ENCODE data around the gene COL27A1.

Gene COL27A1

GRCh38 chr9:114341991-114342390, 186.7 kb downstream of the COL27A1 start:
- no peaks in the 10 kb centered on the region for H3K4me1 ChIP-seq (ENCODE audit: insufficient read depth, low read length)
- no peak for TF ChIP-seq CTCF (IDR thresholded peaks at IDR 0.05; ENCODE audit: borderline replicate concordance, extremely low read depth, low read length, poor library complexity, severe bottlenecking)
- peaks cover 96% of the 10 kb centered on the region for H3K36me3 ChIP-seq (ENCODE audit: insufficient read depth, low read length)
- no peak for DNase-seq
- H3K27ac ChIP-seq (ENCODE audit: low read length), result no peak overlapping the region
- H3K27me3 ChIP-seq (ENCODE audit: insufficient read depth, low read length, poor library complexity), result no peaks in the 10 kb centered on the region
- no peak overlapping the region for H2AFZ ChIP-seq (ENCODE audit: low read depth, low read length)
- H4K20me1 ChIP-seq (ENCODE audit: insufficient read depth, low read length), result no peaks in the 10 kb centered on the region
- no peaks in the 10 kb centered on the region for H3K79me2 ChIP-seq (ENCODE audit: insufficient read depth, low read length)
- H3K4me3 ChIP-seq (ENCODE audit: low read depth in 1 of 2, low read length in 2 of 2), result no peak overlapping the region
- no peak for ATAC-seq (ENCODE audit: insufficient read depth, low read depth)
- H3K9me3 ChIP-seq (ENCODE audit: insufficient read depth, low read length, severe bottlenecking), result no peaks in the 10 kb centered on the region
- H3K4me2 ChIP-seq (ENCODE audit: insufficient read depth, low read length), result no peak overlapping the region
- H3K9ac ChIP-seq (ENCODE audit: low read depth, low read length), result no peak overlapping the region

- Histone ChIP-seq H3K9me3 (ENCODE audit: insufficient read depth, low read length, severe bottlenecking) (no peaks in the 10 kb centered on the region), H3K4me1 (ENCODE audit: insufficient read depth, low read length) (no peaks in the 10 kb centered on the region), H3K36me3 (ENCODE audit: insufficient read depth, low read length) (peaks cover 95% of the 10 kb centered on the region), H3K27me3 (ENCODE audit: insufficient read depth, low read length, poor library complexity) (no peaks in the 10 kb centered on the region), H3K79me2 (ENCODE audit: insufficient read depth, low read length) (no peaks in the 10 kb centered on the region), H3K27ac (ENCODE audit: low read length) (no peak overlapping the region), H3K4me3 (ENCODE audit: low read depth in 1 of 2, low read length in 2 of 2) (no peak overlapping the region), H2AFZ (ENCODE audit: low read depth, low read length) (no peak overlapping the region), H3K9ac (ENCODE audit: low read depth, low read length) (no peak overlapping the region), H4K20me1 (ENCODE audit: insufficient read depth, low read length) (no peaks in the 10 kb centered on the region), H3K4me2 (ENCODE audit: insufficient read depth, low read length) (no peak overlapping the region)
- ATAC-seq (ENCODE audit: insufficient read depth, low read depth) (no peak), DNase-seq (no peak)
- TF ChIP-seq CTCF (IDR thresholded peaks at IDR 0.05; ENCODE audit: borderline replicate concordance, extremely low read depth, low read length, poor library complexity, severe bottlenecking) (no peak), EZH2 (IDR thresholded peaks at IDR 0.05; ENCODE audit: borderline replicate concordance, low read depth, low read length, severe bottlenecking) (no peak)
Measured at GRCh38 chr9:114342755-114343440, 187.6 kb downstream of the COL27A1 start.

- no peaks in the 10 kb centered on the region for H3K9me3 ChIP-seq (ENCODE audit: insufficient read depth, low read length, severe bottlenecking)
- 0 out of 2 replicates have a peak, but pooled peaks cover 3% of the 10 kb centered on the region for H4K20me1 ChIP-seq (ENCODE audit: insufficient read depth, low read length)
- no peaks in the 10 kb centered on the region for H3K27me3 ChIP-seq (ENCODE audit: insufficient read depth, low read length, poor library complexity)
- no peak overlapping the region for H3K9ac ChIP-seq (ENCODE audit: low read depth, low read length)
- H3K4me3 ChIP-seq (ENCODE audit: low read depth in 1 of 2, low read length in 2 of 2), result no peak overlapping the region
- peaks cover 95% of the 10 kb centered on the region for H3K36me3 ChIP-seq (ENCODE audit: insufficient read depth, low read length)
- ATAC-seq (ENCODE audit: insufficient read depth, low read depth), result no peak
- no peaks in the 10 kb centered on the region for H3K79me2 ChIP-seq (ENCODE audit: insufficient read depth, low read length)
- H3K4me1 ChIP-seq (ENCODE audit: insufficient read depth, low read length), result peaks cover 2% of the 10 kb centered on the region
- H3K27ac ChIP-seq (ENCODE audit: low read length), result no peak overlapping the region
- no peak for DNase-seq
- no peak overlapping the region for H2AFZ ChIP-seq (ENCODE audit: low read depth, low read length)
- no peak overlapping the region for H3K4me2 ChIP-seq (ENCODE audit: insufficient read depth, low read length)
- TF ChIP-seq EZH2 (IDR thresholded peaks at IDR 0.05; ENCODE audit: borderline replicate concordance, low read depth, low read length, severe bottlenecking) (no peak), CTCF (IDR thresholded peaks at IDR 0.05; ENCODE audit: borderline replicate concordance, extremely low read depth, low read length, poor library complexity, severe bottlenecking) (no peak)
Measured at GRCh38 chr9:114343471-114344187, 188.3 kb downstream of the COL27A1 start.
